GM18517 (cell line): ENCODE data around the gene SPNS1.
"Not testable (repeated sequence)": the region's sequence is repeated elsewhere in the genome, so short reads cannot be mapped to it uniquely, and the experiment has no call there.

Source experiments
- ATAC-seq: cut with Tn5 transposase; IDR thresholded peaks from one replicate; pipeline ENCODE4 v1.9.1; 2021; ENCODE audit warnings: mild to moderate bottlenecking, moderate library complexity; ENCODE audit not compliant: unreplicated experiment

The SPNS1 gene, protein sequence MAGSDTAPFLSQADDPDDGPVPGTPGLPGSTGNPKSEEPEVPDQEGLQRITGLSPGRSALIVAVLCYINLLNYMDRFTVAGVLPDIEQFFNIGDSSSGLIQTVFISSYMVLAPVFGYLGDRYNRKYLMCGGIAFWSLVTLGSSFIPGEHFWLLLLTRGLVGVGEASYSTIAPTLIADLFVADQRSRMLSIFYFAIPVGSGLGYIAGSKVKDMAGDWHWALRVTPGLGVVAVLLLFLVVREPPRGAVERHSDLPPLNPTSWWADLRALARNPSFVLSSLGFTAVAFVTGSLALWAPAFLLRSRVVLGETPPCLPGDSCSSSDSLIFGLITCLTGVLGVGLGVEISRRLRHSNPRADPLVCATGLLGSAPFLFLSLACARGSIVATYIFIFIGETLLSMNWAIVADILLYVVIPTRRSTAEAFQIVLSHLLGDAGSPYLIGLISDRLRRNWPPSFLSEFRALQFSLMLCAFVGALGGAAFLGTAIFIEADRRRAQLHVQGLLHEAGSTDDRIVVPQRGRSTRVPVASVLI

DNA sequence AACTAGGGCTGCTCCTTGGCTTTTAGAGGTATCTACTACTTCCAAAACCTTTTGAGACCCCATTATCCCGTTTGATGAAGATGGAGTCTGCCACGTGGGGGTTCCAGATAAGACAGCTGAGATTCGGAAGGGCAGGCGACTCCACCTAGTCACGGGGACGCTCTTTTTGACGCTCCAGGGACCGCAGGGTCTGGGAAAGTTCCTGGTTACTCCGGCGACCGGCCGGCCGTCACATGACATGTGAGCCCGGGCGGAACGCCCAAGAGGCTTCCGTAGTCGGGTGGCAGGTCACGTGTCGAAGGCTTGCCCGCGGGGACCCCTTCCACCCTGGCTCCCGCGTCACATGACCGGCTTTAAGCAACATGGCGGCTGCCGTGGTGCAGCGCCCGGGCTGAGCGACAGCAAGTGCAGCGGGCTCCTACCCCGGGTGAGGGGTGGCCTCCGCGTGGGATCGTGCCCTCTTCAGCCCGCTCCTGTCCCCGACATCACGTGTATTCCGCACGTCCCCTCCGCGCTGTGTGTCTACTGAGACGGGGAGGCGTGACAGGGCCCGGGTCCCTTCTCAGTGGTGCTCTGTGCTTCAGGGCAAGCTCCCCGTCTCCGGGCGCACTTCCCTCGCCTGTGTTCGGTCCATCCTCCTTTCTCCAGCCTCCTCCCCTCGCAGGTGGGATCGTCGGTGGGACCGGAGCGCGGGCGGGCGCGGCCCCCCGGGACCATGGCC lies at the start of gene SPNS1:
Gene SPNS1, plus strand, starts transcription at position 342 of the 721 bp plus-strand sequence. Its CDS starts 374 bp downstream, at position 716.
- ATAC-seq = peak; percentile 85

DNA sequence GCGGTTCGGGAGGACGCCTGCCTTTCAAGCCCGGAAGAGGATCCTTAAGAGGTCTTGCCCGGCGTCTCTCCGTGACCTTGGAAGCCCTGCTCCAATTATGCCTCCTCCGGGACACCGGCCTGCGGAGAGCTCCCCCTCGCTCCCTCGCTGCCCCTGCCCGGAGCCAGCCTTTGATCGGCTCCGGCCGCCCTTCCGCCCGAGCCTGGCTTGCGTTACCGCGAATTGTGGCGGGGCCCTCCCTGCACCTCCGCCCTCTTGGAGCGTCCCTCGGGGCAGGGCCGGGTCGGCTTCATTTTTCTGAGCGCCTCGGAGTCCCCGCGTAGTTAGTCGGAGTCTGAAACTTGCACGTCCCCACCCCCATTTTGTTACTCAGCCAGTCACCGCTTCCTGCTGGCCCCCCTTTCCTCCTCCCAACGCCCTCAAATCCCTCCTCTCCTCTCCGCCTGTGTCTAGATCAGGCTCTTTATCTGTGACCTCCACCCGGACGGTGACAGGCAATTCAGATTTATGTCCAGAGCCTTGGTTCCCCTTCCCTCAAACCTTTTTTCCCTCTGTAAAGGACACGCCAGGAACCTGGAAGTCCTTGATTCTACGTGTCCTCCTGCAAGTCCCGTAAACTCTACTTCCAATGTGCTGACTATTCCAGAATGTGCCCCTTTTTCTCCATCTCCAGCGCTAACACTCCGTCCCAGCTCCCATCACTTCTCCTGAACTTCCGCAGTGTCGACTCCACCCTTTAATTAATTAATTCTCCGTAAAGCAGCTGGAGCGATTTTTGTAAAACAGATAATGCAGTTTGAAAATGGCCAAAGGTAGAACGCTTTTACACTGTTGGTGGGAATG lies 49.0 kb upstream of the SPNS1 start:
- ATAC-seq = no peak

DNA sequence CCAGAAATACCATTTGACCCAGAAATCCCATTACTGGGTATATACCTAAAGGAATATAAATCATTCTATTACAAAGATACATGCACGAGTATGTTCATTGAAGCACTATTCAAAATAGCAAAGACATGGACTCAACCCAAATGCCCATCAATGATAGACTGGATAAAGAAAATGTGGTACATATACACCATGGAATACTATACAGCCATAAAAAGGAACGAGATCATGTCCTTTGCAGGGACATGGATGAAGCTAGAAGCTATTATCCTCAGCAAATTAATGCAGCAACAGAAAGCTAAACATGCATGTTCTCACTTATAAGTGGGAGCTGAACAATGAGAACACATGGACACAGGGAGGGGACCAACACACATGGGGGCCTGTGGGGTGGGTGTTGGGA lies 48.3 kb upstream of the SPNS1 start:
- ATAC-seq = not testable (repeated sequence)

DNA sequence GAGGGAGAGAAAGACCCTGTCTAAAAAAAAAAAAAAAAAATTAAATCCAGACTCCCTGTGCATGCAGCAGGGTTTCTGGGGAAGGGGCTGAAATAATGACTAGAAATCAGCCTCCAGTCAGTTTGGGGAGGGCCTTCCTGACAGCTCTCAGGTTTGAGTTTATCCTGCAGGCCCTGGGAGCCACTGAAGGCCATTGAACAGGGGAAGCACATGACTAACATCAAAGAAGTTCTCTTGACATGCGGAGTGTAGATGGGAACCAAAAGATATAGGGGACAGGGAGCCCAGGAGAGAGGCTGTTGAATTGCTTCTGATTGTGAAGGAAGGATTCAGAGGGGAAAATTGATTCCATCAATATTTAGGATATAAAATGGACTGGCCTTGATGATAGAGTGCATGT lies 46.8 kb upstream of the SPNS1 start:
- ATAC-seq = no peak

DNA sequence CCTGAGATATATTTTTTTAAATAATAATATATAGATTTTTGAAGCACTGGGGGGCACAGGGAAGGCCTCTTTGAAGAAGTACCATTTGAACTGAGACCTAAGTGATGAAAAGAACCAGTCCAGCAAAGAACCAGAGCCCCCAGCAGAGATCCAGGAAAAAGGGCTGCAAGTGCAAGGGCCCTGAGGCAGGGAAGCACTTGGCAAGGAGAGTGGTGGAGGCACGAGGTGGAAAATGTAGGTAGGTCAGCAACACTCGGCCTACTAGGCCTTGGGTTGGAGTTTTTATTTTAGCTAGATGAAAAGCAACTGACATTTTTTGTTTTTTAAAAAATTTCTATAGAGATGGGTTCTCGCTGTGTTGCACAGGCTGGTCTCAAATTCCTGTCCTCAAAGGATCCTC lies 44.4 kb upstream of the SPNS1 start:
- ATAC-seq = no peak

DNA sequence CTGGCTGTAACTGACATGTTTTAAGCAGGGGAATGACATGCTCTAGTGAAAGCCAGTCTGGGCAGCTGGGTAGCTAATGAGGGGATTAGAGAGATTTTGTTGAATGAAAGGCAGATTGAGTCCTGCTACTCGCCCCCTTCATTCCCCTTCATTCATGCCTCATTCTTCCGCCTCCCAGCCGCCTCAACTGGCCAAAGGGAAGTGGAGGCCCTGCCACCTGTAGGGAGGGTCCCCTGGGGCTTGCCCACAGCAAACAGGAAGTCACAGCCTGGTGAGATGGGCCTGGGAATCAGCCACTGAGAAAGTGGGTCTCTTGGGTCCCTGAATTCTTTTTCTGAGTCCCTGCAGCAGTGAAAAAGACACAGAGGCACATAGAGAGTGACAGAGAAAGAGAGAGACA lies 43.9 kb upstream of the SPNS1 start:
- no peak for ATAC-seq

DNA sequence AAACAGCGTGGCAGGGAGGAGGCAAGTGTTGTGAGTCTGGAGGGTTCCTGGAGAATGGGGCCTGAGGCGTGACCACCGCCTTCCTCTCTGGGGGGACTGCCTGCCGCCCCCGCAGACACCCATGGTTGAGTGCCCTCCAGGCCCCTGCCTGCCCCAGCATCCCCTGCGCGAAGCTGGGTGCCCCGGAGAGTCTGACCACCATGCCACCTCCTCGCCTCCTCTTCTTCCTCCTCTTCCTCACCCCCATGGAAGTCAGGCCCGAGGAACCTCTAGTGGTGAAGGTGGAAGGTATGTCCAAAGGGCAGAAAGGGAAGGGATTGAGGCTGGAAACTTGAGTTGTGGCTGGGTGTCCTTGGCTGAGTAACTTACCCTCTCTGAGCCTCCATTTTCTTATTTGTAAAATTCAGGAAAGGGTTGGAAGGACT lies 42.8 kb upstream of the SPNS1 start, which contains the start of gene CD19:
Gene CD19, plus strand, starts transcription at position 171 of the 425 bp plus-strand sequence. Its CDS starts 30 bp downstream, at position 201.
- ATAC-seq = no peak

DNA sequence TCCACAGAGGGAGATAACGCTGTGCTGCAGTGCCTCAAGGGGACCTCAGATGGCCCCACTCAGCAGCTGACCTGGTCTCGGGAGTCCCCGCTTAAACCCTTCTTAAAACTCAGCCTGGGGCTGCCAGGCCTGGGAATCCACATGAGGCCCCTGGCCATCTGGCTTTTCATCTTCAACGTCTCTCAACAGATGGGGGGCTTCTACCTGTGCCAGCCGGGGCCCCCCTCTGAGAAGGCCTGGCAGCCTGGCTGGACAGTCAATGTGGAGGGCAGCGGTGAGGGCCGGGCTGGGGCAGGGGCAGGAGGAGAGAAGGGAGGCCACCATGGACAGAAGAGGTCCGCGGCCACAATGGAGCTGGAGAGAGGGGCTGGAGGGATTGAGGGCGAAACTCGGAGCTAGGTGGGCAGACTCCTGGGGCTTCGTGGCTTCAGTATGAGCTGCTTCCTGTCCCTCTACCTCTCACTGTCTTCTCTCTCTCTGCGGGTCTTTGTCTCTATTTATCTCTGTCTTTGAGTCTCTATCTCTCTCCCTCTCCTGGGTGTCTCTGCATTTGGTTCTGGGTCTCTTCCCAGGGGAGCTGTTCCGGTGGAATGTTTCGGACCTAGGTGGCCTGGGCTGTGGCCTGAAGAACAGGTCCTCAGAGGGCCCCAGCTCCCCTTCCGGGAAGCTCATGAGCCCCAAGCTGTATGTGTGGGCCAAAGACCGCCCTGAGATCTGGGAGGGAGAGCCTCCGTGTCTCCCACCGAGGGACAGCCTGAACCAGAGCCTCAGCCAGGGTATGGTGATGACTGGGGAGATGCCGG lies 42.0 kb upstream of the SPNS1 start:
- no peak for ATAC-seq

DNA sequence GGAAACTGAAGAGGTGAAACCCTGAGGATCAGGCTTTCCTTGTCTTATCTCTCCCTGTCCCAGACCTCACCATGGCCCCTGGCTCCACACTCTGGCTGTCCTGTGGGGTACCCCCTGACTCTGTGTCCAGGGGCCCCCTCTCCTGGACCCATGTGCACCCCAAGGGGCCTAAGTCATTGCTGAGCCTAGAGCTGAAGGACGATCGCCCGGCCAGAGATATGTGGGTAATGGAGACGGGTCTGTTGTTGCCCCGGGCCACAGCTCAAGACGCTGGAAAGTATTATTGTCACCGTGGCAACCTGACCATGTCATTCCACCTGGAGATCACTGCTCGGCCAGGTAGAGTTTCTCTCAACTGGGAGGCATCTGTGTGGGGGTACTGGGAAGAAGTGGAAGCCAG lies 41.4 kb upstream of the SPNS1 start:
- no peak for ATAC-seq

DNA sequence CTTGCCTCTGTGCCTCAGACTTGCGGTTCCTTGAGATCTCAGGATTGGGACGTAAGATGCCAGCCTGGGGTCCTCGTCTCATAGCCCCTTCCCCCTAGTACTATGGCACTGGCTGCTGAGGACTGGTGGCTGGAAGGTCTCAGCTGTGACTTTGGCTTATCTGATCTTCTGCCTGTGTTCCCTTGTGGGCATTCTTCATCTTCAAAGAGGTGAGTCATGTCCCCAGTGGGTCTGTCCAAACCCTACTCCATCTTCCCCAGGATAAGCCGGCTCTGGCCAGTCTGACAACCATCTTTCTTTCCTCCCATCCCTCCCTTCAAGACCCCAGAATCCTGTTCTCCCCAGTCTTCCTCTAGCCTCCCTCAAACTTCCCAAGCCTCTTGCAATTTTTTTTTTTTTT lies 39.2 kb upstream of the SPNS1 start:
- ATAC-seq = no peak

DNA sequence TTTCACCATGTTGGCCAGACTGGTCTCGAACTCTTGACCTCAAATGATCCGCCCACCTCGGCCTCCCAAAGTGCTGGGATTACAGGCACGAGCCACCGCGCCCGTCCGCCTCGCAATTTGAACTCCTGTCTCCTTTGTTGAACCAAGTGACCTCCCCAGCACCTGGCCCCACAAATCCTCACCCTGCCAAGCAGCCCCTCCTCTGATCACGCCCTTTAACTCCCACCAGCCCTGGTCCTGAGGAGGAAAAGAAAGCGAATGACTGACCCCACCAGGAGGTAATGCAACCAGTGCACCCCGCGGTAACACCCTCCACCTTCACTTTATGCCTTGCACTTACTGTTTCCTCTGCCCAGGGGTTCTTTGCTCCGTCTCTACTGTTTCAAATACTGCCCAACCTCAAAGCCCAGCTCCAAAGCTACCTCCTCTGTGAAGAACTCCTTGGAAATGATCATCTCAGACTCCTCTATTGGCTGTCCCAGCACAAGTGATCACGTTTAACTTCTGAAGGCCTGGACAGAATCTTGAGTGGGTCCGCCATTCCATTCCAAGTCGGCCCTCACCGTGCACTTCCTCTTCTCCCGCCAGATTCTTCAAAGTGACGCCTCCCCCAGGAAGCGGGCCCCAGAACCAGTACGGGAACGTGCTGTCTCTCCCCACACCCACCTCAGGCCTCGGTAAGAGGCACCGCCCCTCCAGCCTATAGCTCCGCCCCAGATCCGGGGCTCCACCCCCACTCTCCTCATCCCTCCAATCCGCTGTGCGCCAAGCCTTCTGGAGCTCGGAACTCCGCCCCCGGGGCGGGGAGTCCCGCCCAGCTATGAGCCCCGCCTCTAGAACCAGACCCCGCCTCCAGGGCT lies 38.4 kb upstream of the SPNS1 start:
- ATAC-seq = no peak

DNA sequence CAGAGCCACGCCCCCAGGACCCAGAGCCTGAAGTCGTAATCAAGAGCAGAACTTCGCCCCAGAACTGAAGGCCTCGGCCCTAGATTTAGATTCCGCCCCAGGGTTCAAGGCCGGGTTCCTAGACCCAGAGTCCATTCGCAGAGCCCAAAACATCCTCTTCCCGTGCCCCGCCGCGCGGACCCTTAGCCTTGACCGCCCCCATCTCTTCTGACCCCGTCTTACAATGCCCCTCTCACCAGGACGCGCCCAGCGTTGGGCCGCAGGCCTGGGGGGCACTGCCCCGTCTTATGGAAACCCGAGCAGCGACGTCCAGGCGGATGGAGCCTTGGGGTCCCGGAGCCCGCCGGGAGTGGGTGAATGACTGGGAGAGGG lies 37.8 kb upstream of the SPNS1 start:
- ATAC-seq = no peak

DNA sequence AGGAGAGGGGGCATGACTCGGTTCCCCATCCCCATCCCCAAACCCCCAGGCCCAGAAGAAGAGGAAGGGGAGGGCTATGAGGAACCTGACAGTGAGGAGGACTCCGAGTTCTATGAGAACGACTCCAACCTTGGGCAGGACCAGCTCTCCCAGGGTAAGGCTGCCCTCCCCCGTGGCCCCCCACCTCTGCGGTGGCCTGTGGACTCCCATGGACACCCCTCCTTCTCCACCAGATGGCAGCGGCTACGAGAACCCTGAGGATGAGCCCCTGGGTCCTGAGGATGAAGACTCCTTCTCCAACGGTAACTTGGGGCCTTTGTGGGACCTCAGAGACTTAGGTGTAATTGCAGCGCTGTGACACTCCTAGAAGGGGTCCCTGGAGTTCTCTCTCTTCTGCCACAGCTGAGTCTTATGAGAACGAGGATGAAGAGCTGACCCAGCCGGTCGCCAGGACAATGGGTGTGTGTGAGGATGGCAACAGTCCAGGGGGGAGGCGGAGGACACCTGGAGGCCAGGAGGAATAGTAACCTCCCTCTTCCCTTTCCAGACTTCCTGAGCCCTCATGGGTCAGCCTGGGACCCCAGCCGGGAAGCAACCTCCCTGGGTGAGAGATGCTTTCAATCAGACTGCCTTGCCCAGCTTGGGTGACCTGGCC lies 37.2 kb upstream of the SPNS1 start:
- ATAC-seq = no peak

DNA sequence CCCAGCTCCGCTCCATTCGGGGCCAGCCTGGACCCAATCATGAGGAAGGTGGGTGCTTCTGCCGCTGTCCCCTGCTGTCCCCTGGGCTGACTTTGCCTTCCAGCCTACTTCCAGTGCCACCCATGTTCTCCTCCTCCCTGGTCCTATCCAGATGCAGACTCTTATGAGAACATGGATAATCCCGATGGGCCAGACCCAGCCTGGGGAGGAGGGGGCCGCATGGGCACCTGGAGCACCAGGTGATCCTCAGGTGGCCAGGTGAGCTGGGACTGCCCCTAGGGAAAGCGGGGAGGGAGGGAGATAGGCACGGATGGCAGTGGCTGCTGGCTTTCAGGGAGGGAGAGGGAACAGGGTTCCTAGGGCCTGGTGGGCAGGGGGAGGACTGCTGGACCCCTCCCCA lies 35.9 kb upstream of the SPNS1 start:
- no peak for ATAC-seq

DNA sequence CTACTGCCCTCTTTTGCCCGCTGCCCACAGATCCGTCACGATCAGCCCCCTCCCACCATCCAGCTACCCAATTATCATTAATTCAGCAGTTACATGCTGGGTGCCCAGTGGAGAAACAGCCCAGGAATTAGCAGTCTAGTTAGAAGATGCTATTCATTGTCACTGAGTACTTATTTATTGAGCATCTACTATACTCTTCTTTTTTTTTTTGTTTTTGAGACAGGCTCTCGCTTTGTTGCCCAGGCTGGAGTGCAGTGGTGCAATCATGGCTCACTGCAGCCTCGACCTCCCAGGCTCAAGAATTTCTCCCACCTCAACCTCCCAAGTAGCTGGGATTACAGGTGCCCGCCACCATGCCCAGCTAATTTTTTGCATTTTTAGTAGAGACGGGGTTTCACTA lies 34.8 kb upstream of the SPNS1 start:
- not testable (repeated sequence) for ATAC-seq

DNA sequence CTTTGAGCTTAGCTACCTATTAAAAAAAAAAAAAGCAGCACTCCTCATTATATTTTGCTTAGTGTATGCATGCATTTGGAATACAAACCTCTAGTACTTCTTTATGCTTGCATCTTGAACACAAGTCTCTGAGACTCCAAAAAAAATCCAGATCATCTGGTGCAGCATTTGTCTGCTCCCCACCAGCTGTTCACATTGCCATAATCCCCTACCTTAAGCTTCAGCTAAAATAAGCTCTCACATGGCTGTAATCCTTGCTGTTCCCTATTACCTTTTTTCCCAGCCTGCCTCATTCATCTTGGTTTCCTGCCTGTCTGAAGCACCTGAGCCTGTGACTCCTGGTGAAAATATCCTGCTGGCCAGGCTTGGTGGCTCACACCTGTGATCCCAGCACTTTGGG lies 31.3 kb upstream of the SPNS1 start:
- no peak for ATAC-seq

DNA sequence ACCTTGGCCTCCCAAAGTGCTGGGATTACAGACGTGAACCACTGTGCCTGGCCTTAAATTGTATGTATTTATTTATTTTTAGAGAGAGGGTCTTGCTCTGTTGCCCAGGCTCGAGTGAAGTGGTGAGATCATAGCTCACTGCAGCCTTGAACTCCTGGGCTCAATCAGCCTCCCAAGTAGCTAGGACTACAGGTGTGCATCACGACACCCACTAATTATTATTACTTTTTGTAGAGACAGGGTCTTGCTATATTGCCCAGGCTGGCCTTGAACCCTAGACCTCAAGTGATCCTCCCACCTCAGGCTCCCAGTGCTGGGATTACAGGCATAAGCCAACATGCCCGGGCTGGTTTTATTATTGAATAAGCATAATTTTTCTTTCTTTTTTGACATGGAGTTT lies 27.9 kb upstream of the SPNS1 start:
- no peak for ATAC-seq

DNA sequence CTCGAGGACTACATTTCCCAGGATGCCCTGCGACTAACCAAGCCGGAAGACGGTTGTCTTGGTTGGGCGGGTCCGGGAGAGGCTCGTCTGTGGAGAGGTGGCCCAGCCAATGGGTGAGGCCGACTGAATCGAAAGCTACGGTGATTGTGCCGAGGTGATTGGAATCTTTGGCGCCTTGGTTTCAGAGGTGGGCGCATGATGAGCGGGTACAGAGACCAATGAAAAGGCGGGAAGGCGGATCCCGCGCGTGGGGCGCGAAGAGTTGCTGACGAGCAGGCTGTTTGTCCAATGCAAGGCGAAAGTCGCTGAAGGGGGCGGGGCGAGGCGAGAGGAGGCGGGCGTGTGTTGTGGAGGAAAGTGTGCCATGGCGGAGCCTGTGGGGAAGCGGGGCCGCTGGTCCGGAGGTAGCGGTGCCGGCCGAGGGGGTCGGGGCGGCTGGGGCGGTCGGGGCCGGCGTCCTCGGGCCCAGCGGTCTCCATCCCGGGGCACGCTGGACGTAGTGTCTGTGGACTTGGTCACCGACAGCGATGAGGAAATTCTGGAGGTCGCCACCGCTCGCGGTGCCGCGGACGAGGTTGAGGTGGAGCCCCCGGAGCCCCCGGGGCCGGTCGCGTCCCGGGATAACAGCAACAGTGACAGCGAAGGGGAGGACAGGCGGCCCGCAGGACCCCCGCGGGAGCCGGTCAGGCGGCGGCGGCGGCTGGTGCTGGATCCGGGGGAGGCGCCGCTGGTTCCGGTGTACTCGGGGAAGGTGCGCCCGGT lies 23.7 kb upstream of the SPNS1 start, which contains the start of gene NFATC2IP:
Gene NFATC2IP, plus strand, starts transcription at position 290 of the 762 bp plus-strand sequence. Its CDS starts 75 bp downstream, at position 365.
- peak; percentile 94 for ATAC-seq
